ENCODE results near the gene FAM90A26. TPM values are rescaled to one million over a fixed set of nuclear protein-coding genes. Genes with fewer than 3 reads are reported as not detected.

The FAM90A26 gene
- total RNA-seq, 1 experiment from 2014 or later, result not detected

Other genes starting within 250 kb of the FAM90A26 start
- not detected in 2 replicates for gene USP17L10, start 40.2 kb downstream of the FAM90A26 start, total RNA-seq (2014; rRNA removed)
- gene USP17L11, start 45.0 kb downstream of the FAM90A26 start, total RNA-seq (2014; rRNA removed), result not detected in 2 replicates
- not detected in 2 replicates for gene USP17L12, start 49.7 kb downstream of the FAM90A26 start, total RNA-seq (2014; rRNA removed)
- not detected in 2 replicates for gene USP17L13, start 54.5 kb downstream of the FAM90A26 start, total RNA-seq (2014; rRNA removed)
- not detected in 2 replicates for gene USP17L15, start 64.0 kb downstream of the FAM90A26 start, total RNA-seq (2014; rRNA removed)
- gene USP17L17, start 73.5 kb downstream of the FAM90A26 start, total RNA-seq (2014; rRNA removed), result not detected in 2 replicates
- gene USP17L18, start 78.2 kb downstream of the FAM90A26 start, total RNA-seq (2014; rRNA removed), result not detected in 2 replicates
- not detected in 2 replicates for gene USP17L19, start 83.0 kb downstream of the FAM90A26 start, total RNA-seq (2014; rRNA removed)
- not detected in 2 replicates for gene USP17L20, start 87.7 kb downstream of the FAM90A26 start, total RNA-seq (2014; rRNA removed)
- gene USP17L21, start 92.5 kb downstream of the FAM90A26 start, total RNA-seq (2014; rRNA removed), result not detected in 2 replicates
- not detected in 2 replicates for gene USP17L22, start 97.2 kb downstream of the FAM90A26 start, total RNA-seq (2014; rRNA removed)
- not detected in 2 replicates for gene USP17L24, start 154.8 kb downstream of the FAM90A26 start, total RNA-seq (2014; rRNA removed)
- not detected in 2 replicates for gene USP17L25, start 159.5 kb downstream of the FAM90A26 start, total RNA-seq (2014; rRNA removed)
- not detected in 2 replicates for gene USP17L26, start 164.2 kb downstream of the FAM90A26 start, total RNA-seq (2014; rRNA removed)
- gene USP17L5, start 169.0 kb downstream of the FAM90A26 start, total RNA-seq (2014; rRNA removed), result not detected in 2 replicates
- not detected in 2 replicates for gene USP17L27, start 173.7 kb downstream of the FAM90A26 start, total RNA-seq (2014; rRNA removed)
- gene USP17L28, start 178.5 kb downstream of the FAM90A26 start, total RNA-seq (2014; rRNA removed), result not detected in 2 replicates
- gene USP17L29, start 183.2 kb downstream of the FAM90A26 start, total RNA-seq (2014; rRNA removed), result not detected in 2 replicates
- not detected in 2 replicates for gene USP17L30, start 192.7 kb downstream of the FAM90A26 start, total RNA-seq (2014; rRNA removed)